Erythroblast (primary cell): Measurements from ENCODE around the gene SYT3.

Experiments used
- DNase-seq, 2 experiments: peaks; one replicate each; lab custom pipeline; 2025; lab: John Stamatoyannopoulos, UW
- GATA1 ChIP-seq: IDR thresholded peaks from 2 replicates; pipeline ENCODE4 v1.6.1; 2011; ENCODE audit warnings: low read depth, mild to moderate bottlenecking, control low read depth, low read length, moderate library complexity
- POLR2A ChIP-seq: IDR thresholded peaks from 2 replicates; pipeline ENCODE4 v1.6.1; 2011; ENCODE audit warnings: mild to moderate bottlenecking, low read length

Gene SYT3

DNA sequence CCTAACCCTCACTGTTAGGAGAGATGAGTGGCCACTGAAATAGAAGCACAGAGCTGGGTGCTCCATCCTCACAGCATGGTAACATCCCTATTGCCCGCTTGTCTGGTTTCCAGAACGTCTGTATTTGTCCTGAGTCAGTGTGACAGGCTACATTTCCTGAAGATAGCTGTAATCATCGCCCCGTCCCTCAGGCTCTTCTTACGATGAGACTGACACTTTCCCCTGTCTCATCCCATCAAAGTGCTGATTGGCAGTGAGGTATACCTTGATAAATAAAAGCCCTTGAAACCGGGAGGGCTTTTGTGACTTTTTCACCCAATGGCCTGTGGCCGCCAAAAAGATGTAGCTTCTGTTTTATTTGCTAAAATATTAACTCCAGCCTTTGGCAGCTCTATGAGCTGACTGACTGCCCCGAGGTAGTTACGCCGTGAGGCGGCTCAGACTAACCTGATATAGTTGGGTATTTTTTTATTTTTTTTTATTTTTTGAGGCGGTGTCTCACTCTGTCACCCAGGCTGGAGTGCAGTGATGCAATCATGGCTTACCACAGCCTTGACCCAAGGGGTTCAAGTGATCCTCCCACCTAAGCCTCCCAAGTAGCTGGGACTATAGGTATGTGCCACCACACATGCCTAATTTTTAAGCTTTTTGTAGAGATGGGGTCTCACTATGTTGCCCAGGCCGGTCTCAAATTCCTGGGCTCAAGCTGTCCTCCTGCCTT lies 65.8 kb downstream of the SYT3 start:
- TF ChIP-seq GATA1 (no peak), POLR2A (no peak)
- DNase-seq, result no peak
